ENCODE measurements around the gene ATP5F1E. TPM values are rescaled to one million over a fixed set of nuclear protein-coding genes. Genes with fewer than 3 reads are reported as not detected.

Gene ATP5F1E
- total and polyA plus RNA-seq, 10 of the 15 experiments (the other 5 are each of a cell fraction or from before 2014, with no cell fraction given) = 49.0 to 407 (median 117) TPM

- TF ChIP-seq MTA2 (IDR thresholded peaks at IDR 0.05; ENCODE audit: low read depth) = 0 out of 2 replicates have a peak, but pooled peaks have one; percentile 19
- TF ChIP-seq ZNF384 (IDR thresholded peaks at IDR 0.05; ENCODE audit: borderline replicate concordance, low read depth, low read length) = no peak
- no peak for TF ChIP-seq NR2C2 (IDR thresholded peaks at IDR 0.05; ENCODE audit: borderline replicate concordance, control insufficient read depth, insufficient read length, low read depth)
- TF ChIP-seq CEBPB (IDR thresholded peaks at IDR 0.05; ENCODE audit: borderline replicate concordance in 1 of 2, low read depth in 2 of 2, low read length in 2 of 2) = no peak
- 0 out of 2 replicates have a peak, but pooled peaks have one; percentile 8 for TF ChIP-seq TARDBP (IDR thresholded peaks at IDR 0.05; ENCODE audit: borderline replicate concordance)
- TF ChIP-seq MTA3 (IDR thresholded peaks at IDR 0.05; ENCODE audit: borderline replicate concordance, low read length) = 0 out of 2 replicates have a peak, but pooled peaks have one; percentile 24
- no peak for TF ChIP-seq NRF1 (conservative IDR thresholded peaks at IDR 0.05; ENCODE audit: low read depth, low read length)
- TF ChIP-seq, protein P1, sequence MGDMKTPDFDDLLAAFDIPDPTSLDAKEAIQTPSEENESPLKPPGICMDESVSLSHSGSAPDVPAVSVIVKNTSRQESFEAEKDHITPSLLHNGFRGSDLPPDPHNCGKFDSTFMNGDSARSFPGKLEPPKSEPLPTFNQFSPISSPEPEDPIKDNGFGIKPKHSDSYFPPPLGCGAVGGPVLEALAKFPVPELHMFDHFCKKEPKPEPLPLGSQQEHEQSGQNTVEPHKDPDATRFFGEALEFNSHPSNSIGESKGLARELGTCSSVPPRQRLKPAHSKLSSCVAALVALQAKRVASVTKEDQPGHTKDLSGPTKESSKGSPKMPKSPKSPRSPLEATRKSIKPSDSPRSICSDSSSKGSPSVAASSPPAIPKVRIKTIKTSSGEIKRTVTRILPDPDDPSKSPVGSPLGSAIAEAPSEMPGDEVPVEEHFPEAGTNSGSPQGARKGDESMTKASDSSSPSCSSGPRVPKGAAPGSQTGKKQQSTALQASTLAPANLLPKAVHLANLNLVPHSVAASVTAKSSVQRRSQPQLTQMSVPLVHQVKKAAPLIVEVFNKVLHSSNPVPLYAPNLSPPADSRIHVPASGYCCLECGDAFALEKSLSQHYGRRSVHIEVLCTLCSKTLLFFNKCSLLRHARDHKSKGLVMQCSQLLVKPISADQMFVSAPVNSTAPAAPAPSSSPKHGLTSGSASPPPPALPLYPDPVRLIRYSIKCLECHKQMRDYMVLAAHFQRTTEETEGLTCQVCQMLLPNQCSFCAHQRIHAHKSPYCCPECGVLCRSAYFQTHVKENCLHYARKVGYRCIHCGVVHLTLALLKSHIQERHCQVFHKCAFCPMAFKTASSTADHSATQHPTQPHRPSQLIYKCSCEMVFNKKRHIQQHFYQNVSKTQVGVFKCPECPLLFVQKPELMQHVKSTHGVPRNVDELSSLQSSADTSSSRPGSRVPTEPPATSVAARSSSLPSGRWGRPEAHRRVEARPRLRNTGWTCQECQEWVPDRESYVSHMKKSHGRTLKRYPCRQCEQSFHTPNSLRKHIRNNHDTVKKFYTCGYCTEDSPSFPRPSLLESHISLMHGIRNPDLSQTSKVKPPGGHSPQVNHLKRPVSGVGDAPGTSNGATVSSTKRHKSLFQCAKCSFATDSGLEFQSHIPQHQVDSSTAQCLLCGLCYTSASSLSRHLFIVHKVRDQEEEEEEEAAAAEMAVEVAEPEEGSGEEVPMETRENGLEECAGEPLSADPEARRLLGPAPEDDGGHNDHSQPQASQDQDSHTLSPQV (IDR thresholded peaks at IDR 0.05) = no peak
- TF ChIP-seq NR2C1 (IDR thresholded peaks at IDR 0.05) = no peak
- no peak for TF ChIP-seq SUZ12 (IDR thresholded peaks at IDR 0.05; ENCODE audit: unreplicated experiment)
- no peak for TF ChIP-seq ATF7 (IDR thresholded peaks at IDR 0.05; ENCODE audit: low read depth)
- TF ChIP-seq TCF3 (IDR thresholded peaks at IDR 0.05; ENCODE audit: borderline replicate concordance, insufficient read depth, low read depth, low read length) = no peak
- no peak for TF ChIP-seq RAD51 (IDR thresholded peaks at IDR 0.05)
- no peak for TF ChIP-seq TCF7 (IDR thresholded peaks at IDR 0.05; ENCODE audit: borderline replicate concordance)
- no peak for TF ChIP-seq IRF4 (IDR thresholded peaks at IDR 0.05; ENCODE audit: low read depth, low read length)
- no peak for TF ChIP-seq BRCA1 (IDR thresholded peaks at IDR 0.05; ENCODE audit: low read depth, low read length)
- TF ChIP-seq SMC3 (IDR thresholded peaks at IDR 0.05; ENCODE audit: borderline replicate concordance, low read length) = no peak
- TF ChIP-seq ZBED1 (IDR thresholded peaks at IDR 0.05; ENCODE audit: borderline replicate concordance) = 0 out of 2 replicates have a peak, but pooled peaks have one; percentile 22
- TF ChIP-seq PML (IDR thresholded peaks at IDR 0.05; ENCODE audit: low read length) = peak; percentile 40; the same call in 1 of the 2 replicates
- no peak for TF ChIP-seq RELA (IDR thresholded peaks at IDR 0.05; ENCODE audit: borderline replicate concordance, partially characterized antibody)
- TF ChIP-seq NKRF (conservative IDR thresholded peaks at IDR 0.05) = no peak
- TF ChIP-seq YBX1 (IDR thresholded peaks at IDR 0.05) = no peak
- no peak for TF ChIP-seq WRNIP1 (IDR thresholded peaks at IDR 0.05; ENCODE audit: borderline replicate concordance, low read depth, low read length)
- no peak for TF ChIP-seq SPI1 (IDR thresholded peaks at IDR 0.05; ENCODE audit: borderline replicate concordance, insufficient read depth, low read depth, low read length)
- no peak for TF ChIP-seq FOXK2 (IDR thresholded peaks at IDR 0.05)
- TF ChIP-seq SUPT20H (IDR thresholded peaks at IDR 0.05; ENCODE audit: borderline replicate concordance, control insufficient read depth, low read depth, low read length) = no peak
Measured at GRCh38 chr20:58993332-58994248, 38.5 kb downstream of the ATP5F1E start (continued).

All from GM12878 (cell line).